NCI-H2107 (cell line): ENCODE data around the gene ANKMY1.

Source experiments
- DNase-seq: peaks from one replicate; lab custom pipeline; 2025; lab: John Stamatoyannopoulos, UW

ANKMY1 gene

DNA sequence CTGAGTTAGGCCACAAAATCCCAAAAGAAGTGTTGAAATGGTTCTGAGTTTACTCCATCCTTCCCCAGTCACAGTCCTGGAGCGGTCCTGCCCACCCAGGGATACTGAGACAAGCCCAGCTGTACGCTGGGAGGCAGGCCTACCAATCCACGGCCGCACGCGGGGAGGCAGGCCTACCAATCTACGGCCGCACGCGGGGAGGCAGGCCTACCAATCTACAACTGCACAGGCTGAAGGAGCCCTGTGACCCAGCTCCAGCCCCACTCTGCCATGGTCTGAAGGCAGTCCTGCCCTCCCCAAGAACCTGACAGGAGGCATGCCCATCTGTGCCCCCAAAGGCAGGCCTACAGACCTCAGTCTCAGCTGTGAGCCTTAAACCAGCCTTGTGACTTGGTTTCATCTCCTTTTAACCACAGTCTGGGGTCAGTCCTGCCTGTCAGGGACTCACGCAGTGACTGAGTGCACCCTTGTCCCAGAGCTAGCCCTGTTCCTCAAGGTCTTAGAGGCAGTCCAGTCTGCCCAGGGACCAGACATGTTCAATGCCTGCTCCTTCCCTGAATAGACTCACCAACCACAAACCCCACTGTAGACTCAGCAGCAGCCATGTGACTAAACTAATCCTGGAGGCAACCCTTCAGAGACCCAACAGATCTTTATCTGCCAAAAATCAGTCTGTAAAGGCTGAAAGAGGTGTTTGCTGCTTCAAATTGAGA lies 85.6 kb downstream of the ANKMY1 start:
- DNase-seq, result no peak

DNA sequence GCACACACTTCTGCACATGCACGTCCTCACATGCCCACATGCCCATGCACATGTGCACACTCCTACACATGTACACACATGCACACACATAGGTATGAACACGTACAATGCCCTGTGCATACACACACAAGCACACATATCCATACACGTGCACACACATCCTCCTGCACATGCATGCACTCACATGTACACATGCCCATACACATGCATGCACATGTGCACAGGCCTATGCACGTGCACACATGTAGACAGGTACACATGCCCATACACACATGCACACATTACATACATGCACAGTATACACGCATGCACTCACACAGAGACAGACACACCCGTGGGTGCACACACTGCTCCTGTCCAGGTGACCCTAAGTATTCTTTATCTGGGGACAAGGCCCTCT lies 88.0 kb downstream of the ANKMY1 start:
- no peak for DNase-seq

DNA sequence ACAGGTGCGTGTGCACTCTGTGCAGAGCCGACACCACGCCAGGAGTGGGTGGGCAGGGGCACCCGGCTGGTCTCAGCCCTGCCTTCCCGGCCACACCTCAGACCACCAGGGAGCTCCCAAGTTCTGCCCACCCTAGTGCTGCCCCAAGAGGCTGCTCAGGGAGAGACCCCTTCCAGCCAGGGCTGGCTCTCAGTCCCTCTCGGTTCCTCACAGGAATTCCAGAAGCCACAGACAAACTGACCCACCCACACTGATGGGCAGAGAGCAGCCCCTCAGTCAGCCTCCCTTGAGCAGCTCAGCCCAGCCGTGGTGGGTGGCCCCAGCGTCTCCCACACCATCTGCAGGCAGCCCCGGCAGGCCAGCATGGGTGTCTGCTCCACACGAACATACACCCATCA lies 88.5 kb downstream of the ANKMY1 start:
- DNase-seq, result no peak

DNA sequence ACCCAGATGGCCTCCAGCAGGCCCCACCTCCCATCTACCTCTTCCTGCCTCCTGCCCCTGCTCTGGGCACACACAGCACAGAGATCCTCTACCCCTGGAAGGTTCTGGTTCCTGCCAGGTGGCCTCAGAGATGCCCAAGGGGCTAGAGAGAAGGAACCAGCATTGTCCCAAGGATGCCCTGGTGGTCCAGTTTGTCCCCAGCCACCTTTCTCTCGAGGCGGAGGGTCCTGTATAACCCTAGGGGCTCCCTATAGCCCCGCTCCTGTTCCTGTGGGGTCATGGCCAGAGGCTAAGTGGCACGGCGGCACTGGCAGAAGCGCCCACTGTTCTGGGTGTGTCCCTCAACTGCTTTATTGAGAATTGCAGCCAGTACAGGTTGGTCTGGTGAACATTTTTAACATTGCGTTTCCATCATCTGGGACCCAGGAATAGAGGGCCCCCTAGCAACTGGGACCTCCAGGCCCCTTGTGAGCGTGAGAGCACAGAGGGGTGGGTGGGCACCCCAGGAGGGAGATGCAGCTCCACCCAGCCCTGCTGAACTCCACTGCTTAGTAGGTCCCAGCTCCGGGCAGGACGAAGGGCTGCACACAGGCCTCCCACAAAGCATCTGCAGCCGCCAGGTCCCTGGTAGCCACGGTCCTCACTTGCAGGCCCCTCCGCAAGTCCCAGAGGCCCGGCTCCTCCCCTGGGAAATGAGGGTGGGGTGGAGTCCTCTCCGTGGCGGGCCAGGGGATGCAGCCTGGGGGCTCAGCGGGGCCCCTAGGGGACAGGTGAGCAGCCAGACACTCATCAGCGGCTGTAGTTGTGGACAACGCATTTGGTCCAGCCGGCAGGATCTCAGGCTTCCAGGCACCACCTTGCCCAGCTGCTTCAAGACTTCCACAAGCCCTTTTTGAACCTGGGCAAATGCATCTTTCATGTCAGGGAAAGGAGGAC lies 89.2 kb downstream of the ANKMY1 start:
- DNase-seq, result no peak

DNA sequence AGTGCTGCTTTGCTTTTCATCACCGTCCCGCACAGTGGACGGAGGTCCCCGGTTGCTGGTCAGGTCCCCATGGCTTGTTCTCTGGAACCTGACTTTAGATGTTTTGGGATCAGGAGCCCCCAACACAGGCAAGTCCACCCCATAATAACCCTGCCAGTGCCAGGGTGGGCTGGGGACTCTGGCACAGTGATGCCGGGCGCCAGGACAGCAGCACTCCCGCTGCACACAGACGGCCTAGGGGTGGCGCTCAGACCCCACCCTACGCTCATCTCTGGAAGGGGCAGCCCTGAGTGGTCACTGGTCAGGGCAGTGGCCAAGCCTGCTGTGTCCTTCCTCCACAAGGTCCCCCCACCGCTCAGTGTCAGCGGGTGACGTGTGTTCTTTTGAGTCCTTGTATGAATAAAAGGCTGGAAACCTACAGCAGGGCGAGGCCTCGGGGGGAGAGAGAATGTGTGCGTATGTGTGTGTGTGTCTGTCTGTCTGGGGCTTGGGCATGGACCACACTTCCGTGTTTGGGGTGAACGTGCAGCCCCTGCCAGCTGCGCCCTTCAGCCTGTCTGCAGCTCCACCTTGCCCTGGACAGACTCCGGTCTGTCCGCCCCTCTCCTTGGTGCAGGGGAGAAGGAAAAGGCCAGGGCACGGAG lies 90.0 kb downstream of the ANKMY1 start:
- DNase-seq, result no peak

DNA sequence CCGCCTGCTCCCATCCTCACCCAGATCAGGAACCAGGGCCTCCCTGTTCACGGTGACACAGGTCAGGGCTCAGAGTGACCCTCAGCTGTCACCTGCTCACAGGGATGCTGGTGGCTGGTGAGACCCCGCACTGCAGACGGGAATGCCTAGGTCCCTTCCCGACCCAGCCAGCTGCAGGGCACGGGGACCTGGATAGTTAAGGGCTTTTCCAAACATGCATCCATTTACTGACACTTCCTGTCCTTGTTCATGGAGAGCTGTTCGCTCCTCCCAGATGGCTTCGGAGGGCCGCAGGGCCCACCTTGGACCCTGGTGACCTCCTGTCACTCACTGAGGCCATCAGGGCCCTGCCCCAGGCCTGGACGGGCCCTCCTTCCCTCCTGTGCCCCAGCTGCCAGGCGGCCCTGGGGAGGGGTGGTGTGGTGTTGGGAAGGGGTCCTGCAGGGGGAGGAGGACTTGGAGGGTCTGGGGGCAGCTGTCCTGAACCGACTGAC lies 90.6 kb downstream of the ANKMY1 start:
- DNase-seq, result no peak

DNA sequence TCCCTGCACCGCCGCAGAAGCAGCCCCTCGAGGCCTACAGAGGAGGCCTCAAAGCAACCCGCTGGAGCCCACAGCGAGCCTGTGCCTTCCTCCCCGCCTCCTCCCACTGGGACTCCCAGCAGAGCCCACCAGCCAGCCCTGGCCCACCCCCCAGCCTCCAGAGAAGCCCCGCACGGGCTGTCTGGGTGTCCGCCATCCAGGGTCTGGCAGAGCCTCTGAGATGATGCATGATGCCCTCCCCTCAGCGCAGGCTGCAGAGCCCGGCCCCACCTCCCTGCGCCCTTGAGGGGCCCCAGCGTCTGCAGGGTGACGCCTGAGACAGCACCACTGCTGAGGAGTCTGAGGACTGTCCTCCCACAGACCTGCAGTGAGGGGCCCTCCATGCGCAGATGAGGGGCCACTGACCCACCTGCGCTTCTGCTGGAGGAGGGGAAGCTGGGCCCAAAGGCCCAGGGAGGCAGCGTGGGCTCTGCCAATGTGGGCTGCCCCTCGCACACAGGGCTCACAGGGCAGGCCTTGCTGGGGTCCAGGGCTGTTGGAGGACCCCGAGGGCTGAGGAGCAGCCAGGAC lies 91.1 kb downstream of the ANKMY1 start:
- no peak for DNase-seq

DNA sequence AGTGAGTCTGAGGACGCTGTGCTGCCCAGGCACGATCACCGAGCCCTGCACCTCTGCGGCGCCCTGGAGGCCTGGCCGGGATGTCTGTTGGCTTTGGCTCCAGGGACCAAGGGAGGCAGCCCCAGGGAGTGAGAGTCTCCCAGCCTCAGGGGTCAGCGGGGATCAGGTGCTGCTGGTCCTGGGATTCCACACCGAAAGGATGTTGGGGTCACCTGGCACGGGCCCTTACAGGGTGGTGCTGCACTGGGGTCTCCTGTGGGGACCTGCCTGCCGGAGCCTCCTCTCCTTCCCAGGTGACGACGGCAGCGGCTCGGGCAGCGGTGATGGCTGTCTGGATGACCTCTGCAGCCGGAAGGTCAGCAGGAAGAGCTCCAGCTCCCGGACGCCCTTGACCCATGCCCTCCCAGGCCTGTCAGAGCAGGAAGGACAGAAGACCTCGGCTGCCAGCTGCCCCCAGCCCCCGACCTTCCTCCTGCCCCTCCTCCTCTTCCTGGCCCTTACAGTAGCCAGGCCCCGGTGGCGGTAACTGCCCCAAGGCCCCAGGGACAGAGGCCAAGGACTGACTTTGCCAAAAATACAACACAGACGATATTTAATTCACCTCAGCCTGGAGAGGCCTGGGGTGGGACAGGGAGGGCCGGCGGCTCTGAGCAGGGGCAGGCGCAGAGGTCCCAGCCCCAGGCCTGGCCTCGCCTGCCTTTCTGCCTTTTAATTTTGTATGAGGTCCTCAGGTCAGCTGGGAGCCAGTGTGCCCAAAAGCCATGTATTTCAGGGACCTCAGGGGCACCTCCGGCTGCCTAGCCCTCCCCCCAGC lies 91.8 kb downstream of the ANKMY1 start:
- no peak for DNase-seq

DNA sequence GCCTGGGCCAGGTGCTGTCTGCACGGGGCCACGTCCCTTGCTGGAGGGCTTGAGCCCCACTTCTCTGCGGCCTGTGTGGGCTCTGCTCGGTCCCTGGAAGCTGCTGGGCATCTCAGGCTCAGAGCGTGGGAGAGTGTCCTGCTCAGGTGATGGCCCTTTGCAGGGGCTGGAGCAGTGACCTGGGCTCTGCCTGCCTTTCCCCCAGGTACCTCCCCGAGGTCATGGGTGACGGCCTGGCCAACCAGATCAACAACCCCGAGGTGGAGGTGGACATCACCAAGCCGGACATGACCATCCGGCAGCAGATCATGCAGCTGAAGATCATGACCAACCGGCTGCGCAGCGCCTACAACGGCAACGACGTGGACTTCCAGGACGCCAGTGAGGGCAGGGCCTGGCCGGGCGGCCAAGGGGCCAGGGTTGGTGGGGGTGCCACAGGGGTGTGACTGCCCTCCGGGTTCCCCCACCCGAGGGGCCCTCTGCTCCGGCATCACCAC lies 92.5 kb downstream of the ANKMY1 start:
- no peak for DNase-seq

DNA sequence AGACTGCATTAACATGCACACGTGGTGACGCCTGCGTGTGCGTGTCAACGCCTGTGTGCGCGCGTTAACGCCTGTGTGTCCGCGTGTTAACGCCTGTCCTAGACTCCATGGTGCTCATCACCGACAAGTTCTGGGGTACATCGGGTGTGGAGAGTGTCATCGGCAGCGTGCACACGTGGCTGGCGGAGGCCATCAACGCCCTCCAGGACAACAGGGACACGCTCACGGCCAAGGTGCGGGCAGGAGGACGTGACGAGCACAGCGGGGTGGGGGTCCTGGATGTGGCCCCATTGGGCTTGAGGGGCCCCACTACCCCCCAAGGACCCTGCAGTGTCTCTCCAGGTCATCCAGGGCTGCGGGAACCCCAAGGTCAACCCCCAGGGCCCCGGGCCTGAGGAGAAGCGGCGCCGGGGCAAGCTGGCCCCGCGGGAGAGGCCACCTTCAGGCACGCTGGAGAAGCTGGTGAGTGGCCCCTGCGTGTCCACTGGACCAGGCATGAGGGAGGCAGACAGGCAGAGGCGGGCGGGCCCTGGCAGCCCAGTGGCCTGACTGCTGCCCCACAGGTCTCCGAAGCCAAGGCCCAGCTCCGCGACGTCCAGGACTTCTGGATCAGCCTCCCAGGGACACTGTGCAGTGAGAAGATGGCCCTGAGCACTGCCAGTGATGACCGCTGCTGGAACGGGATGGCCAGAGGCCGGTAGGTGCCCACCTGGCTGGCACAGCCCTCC lies 93.1 kb downstream of the ANKMY1 start:
- no peak for DNase-seq

DNA sequence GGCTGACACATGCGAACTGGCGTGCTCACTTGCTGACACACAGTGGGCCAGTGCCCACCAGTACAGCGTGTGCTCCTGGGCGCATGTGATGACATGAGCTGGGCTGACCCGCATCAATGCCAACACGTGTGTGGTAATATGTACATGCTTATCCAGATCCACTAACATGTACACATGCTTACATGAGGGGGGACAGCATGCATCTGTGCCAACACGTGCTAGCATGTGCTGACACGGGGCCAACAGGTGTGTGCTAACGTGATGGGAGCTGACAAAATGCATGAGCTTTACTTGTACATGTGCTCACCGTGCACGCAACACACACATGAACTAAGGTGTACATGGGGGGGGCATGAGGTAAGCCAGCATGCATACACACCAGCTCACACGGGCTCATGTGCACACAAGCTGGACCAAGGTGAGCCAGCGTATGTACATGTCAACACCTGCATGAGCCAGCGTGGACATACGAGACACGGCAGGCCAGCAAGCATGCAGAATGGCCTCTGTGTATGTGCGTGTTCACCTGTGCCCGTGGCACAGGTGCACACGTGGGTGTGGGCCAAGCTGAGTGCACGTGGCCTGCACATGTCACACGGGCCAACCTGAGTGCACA lies 93.8 kb downstream of the ANKMY1 start:
- DNase-seq, result no peak

DNA sequence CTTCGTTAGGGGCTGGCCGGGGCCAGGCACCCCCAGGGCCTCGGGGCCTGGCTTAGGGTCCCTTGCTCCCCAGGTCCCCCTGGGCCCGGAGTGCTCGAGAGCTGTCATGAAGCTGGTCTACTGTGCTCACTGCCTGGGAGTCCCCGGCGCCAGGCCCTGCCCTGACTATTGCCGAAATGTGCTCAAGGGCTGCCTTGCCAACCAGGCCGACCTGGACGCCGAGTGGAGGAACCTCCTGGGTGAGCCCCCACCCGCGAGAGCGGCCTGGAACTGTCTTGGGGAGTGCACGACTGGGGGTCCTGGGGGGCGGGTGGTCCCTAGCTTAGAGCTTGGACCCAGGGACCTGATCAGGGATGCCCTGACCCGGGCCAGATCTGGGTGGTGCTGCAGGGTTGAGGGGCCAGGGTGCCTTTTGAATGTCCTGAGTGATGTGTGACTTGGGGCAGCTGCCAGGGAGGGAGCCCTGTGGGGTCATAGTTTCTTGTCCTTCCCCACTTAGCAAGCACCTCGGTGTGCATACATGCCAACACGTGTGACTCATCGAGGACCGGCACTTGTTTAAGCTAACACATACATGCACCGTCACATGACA lies 94.4 kb downstream of the ANKMY1 start:
- no peak for DNase-seq

DNA sequence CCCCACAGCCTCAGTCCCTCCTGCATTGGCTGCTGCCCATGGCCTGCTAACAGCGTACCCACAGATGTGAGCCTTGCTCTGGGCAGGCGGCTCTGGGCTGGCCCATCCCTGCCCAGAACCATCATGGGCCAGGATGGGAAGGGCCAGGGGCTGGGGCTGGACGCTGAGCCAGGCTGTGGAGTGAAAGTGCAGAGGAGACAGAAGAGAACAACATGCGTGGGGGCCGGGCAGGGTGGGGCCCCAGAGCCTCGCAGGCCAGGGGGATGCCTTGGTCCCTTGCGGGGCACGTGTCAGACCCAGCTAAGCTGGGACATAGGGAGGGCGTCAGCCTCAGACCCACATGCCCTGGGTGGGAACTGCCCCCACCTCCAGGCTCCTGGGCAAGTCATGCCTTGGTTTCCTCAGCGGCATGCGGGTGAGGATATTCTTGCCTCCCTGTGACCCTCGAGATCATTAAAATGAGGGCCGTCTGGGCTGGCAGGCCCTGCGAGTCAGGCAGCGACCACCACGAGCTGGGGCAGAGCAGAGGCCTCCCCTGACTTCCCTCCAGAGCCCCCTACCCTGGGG lies 95.0 kb downstream of the ANKMY1 start:
- DNase-seq, result no peak

DNA sequence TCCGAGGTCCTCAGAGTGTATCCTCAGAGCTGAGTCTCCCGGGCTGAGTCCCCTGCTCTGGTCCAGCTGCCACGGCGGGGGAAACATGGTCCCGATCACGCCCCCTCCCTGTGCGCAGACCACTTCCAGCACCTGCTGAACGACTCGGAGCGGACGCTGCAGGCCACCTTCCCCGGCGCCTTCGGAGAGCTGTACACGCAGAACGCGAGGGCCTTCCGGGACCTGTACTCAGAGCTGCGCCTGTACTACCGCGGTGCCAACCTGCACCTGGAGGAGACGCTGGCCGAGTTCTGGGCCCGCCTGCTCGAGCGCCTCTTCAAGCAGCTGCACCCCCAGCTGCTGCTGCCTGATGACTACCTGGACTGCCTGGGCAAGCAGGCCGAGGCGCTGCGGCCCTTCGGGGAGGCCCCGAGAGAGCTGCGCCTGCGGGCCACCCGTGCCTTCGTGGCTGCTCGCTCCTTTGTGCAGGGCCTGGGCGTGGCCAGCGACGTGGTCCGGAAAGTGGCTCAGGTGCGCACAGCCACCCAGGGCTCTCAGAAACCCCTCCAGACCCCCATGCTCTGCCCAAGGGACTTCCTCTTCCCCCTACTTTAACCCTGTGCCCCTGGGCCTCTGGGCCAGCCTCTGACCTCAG lies 95.6 kb downstream of the ANKMY1 start:
- no peak for DNase-seq

DNA sequence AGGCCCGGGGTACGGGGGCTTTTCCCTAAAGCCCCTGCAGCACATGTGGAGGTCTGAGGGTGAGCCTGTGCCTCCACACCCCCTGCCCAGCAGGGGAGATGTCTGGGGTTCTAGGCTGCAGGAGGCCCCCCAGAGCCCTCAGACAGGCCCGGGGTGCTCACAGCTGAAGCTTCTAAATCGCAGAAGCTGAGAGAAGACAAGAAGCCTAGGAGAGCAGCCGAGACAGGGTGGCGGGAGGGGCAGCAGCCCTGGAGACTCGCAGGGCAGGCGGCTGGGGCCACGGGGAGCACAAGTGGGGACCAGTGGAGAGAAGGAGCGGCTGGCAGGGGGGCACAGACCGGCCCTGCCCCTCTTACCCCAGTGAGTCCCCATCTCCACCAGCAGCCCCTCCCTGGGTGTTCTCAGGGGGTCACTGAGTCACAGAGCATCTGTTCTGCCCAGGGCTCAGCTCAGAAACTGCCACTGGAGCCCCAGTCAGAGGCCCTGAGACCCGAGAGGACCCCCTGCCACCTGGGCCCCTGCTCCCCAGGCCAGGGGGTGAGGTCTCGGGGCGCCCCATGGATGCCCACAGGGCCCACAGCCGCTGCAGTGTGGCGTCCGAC lies 96.2 kb downstream of the ANKMY1 start:
- DNase-seq, result no peak

DNA sequence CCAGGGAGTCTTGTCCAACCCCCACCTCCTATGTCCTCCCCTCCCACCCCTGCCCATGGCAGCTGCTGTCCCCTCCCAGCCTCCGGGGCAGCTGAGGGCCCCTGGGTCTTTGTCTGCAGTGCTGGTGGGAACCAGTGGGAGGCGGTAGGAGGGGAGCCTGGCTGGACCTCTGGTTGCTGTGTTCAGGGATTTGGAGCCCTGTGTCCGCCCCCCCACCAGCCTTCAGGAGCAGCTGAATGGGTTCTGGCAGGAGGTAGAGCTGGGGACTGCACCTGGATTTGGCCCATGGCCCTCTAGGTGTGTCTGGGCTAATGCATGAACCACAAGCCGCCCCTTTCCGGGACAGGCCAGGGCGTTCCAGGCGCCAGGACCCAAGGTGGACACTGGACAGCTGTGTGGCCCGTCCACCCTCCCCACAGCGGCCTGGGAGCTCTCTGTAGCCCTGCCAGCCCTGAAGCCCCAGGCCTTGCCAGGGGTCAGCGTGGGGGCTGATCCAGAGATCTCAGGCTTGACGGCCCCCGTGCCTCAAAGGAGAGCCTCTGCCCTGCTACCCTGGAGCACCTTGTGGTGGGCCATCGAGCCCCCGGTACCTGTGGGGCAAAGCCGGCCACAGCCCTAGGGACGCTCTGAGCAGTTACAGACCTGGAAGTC lies 96.9 kb downstream of the ANKMY1 start:
- DNase-seq, result no peak

DNA sequence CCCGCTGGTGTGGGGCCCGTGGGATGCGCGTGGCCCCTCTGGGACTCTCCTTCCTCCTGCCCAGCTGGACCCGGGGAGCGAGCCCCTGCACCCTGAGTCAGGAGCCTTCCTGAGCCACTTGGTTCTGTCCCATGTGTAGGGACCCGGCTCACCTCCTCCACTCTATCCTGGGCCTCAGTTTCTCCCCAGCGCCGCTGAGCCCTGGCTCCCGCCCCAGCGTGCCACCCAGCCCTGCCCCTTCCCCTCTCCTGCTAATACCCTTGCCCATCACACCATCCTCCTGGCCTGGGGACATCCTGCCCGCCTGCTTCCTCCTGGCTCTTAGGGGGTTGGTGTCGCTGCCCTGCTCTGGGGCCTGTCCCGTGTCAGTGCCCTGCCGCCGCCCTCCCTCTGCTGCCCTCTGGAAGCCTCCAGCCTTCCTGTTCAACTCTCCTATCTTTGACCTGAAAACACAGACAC lies 97.5 kb downstream of the ANKMY1 start:
- no peak for DNase-seq
